GM18907 (cell line): ENCODE results near the gene PATL1.
A peak's percentile ranks its signal among the peaks of the same experiment; 100 is the strongest.
"Not testable (repeated sequence)": the region's sequence is repeated elsewhere in the genome, so short reads cannot be mapped to it uniquely, and the experiment has no call there.

Experiments used
- ATAC-seq: cut with Tn5 transposase; IDR thresholded peaks from one replicate; pipeline ENCODE4 v1.9.1; 2021; ENCODE audit warnings: mild to moderate bottlenecking, moderate library complexity; ENCODE audit not compliant: unreplicated experiment

Gene PATL1

GRCh38 chr11:59668950-59669610 is at the start of gene PATL1:
Gene PATL1, minus strand, starts transcription at chr11:59669037. Its CDS starts 142 bp downstream, at chr11:59668895.
- peak; percentile 94 for ATAC-seq

- no peak for ATAC-seq
Observed at GRCh38 chr11:59716051-59716450, 47.2 kb upstream of the PATL1 start.

GRCh38 chr11:59713745-59714144 is 44.9 kb upstream of the PATL1 start, which contains the start of gene OR10V1:
Gene OR10V1, minus strand, starts transcription at chr11:59713845. Its CDS starts 0 bp downstream, at chr11:59713845.
- ATAC-seq, result no peak

GRCh38 chr11:59710136-59710847 is 41.5 kb upstream of the PATL1 start:
- no peak for ATAC-seq

- no peak for ATAC-seq
Observed at GRCh38 chr11:59708537-59708936, 39.7 kb upstream of the PATL1 start.

- ATAC-seq, result no peak
Observed at GRCh38 chr11:59707371-59707770, 38.5 kb upstream of the PATL1 start.

GRCh38 chr11:59706518-59707285 is 37.9 kb upstream of the PATL1 start:
- no peak for ATAC-seq

GRCh38 chr11:59705294-59705693 is 36.5 kb upstream of the PATL1 start:
- ATAC-seq, result no peak

GRCh38 chr11:59703515-59703914 is 34.7 kb upstream of the PATL1 start:
- not testable (repeated sequence) for ATAC-seq

- not testable (repeated sequence) for ATAC-seq
Observed at GRCh38 chr11:59700157-59700556, 31.3 kb upstream of the PATL1 start.

GRCh38 chr11:59698506-59698905 is 29.7 kb upstream of the PATL1 start:
- ATAC-seq, result no peak

- ATAC-seq, result no peak
Observed at GRCh38 chr11:59692915-59693314, 24.1 kb upstream of the PATL1 start.

GRCh38 chr11:59691156-59691555 is 22.3 kb upstream of the PATL1 start:
- no peak for ATAC-seq

GRCh38 chr11:59689015-59689414 is 20.2 kb upstream of the PATL1 start:
- no peak for ATAC-seq

- not testable (repeated sequence) for ATAC-seq
Observed at GRCh38 chr11:59681260-59681725, 12.5 kb upstream of the PATL1 start.

GRCh38 chr11:59680287-59681154 is 11.7 kb upstream of the PATL1 start:
- peak; percentile 90 for ATAC-seq

- no peak for ATAC-seq
Observed at GRCh38 chr11:59679347-59679746, 10.5 kb upstream of the PATL1 start.

GRCh38 chr11:59678813-59679165 is 10.0 kb upstream of the PATL1 start:
- no peak for ATAC-seq

- ATAC-seq, result no peak
Observed at GRCh38 chr11:59678118-59678812, 9.4 kb upstream of the PATL1 start.

GRCh38 chr11:59676205-59676604 is 7.4 kb upstream of the PATL1 start:
- ATAC-seq, result no peak
